SU-DHL-6 (cell line): ENCODE results near the gene KLF1.

ENCODE experiments used
- H2AFZ ChIP-seq: fragments of 200-600 bp; sonication (generic); 2 replicates; pipeline ENCODE4 v1.6.1; 2014; ENCODE audit warnings: low read depth, mild to moderate bottlenecking, moderate library complexity, mixed read lengths, antibody characterized with exemption, low read length; ENCODE audit not compliant: severe bottlenecking
- H3F3A ChIP-seq: fragments of 200-600 bp; shearing (Covaris generic); 2 replicates; pipeline ENCODE4 v1.6.0; 2016; ENCODE audit warnings: antibody characterized with exemption, mild to moderate bottlenecking; ENCODE audit not compliant: insufficient read depth
- H3K27ac ChIP-seq: fragments of 200-600 bp; sonication (generic); 2 replicates; pipeline ENCODE4 v1.5.1; 2016; ENCODE audit warnings: low read depth, mild to moderate bottlenecking, low read length, moderate library complexity, mixed read lengths
- H3K27me3 ChIP-seq: fragments of 200-600 bp; sonication (generic), shearing (Covaris generic); 2 replicates; pipeline ENCODE4 v1.6.0; 2014; ENCODE audit warnings: mild to moderate bottlenecking, low read length
- H3K36me3 ChIP-seq: fragments of 200-600 bp; sonication (generic); 2 replicates; pipeline ENCODE4 v1.6.1; 2014; ENCODE audit warnings: mild to moderate bottlenecking, low read length, mixed read lengths
- H3K4me2 ChIP-seq: fragments of 300-600, 200-600 bp; shearing (Covaris generic), sonication (generic); 2 replicates; pipeline ENCODE4 v1.6.0; 2014; ENCODE audit warnings: low read length, low read depth, mild to moderate bottlenecking; ENCODE audit not compliant: poor library complexity, severe bottlenecking
- H3K4me3 ChIP-seq: fragments of 200-600 bp; sonication (generic); 2 replicates; pipeline ENCODE4 v1.5.1; 2014; ENCODE audit warnings: antibody characterized with exemption, low read length, mild to moderate bottlenecking, mixed read lengths; ENCODE audit not compliant: insufficient read depth, poor library complexity, severe bottlenecking
- H3K79me2 ChIP-seq: fragments of 200-600 bp; sonication (generic); 2 replicates; pipeline ENCODE4 v1.6.1; 2014; ENCODE audit warnings: mild to moderate bottlenecking, low read length, moderate library complexity; ENCODE audit not compliant: insufficient read depth
- H3K9ac ChIP-seq: fragments of 200-600 bp; sonication (generic); 2 replicates; pipeline ENCODE4 v1.7.0; 2014; ENCODE audit warnings: mild to moderate bottlenecking, low read length
- H3K9me2 ChIP-seq: fragments of 200-600 bp; sonication (generic); replicated peaks from 2 replicates; pipeline ENCODE4 v1.6.1; 2014; ENCODE audit warnings: low read length; ENCODE audit not compliant: insufficient read depth
- H3K9me3 ChIP-seq: fragments of 200-600 bp; sonication (generic); 2 replicates; pipeline ENCODE4 v1.6.1; 2014; ENCODE audit warnings: low read length, mixed read lengths; ENCODE audit not compliant: insufficient read depth
- H4K20me1 ChIP-seq: fragments of 200-600 bp; sonication (generic); 2 replicates; pipeline ENCODE4 v1.6.1; 2014; ENCODE audit warnings: low read depth, mild to moderate bottlenecking, antibody characterized with exemption, low read length, moderate library complexity, mixed read lengths
- EZH2phosphoT487 ChIP-seq: fragments of 200-600 bp; sonication (generic), shearing (Covaris generic); conservative IDR thresholded peaks from 2 replicates; pipeline ENCODE4 v1.6.1; 2018; ENCODE audit warnings: mild to moderate bottlenecking, antibody characterized with exemption, low read length, moderate library complexity, mixed read lengths
- TF ChIP-seq, protein P1 (sequence below): fragments of 200-600 bp; sonication (generic); IDR thresholded peaks from one replicate; pipeline ENCODE4 v1.5.1; 2017; ENCODE audit warnings: antibody characterized with exemption, mild to moderate bottlenecking, low read length, moderate library complexity; ENCODE audit not compliant: insufficient read depth, poor library complexity, severe bottlenecking

KLF1 gene

DNA sequence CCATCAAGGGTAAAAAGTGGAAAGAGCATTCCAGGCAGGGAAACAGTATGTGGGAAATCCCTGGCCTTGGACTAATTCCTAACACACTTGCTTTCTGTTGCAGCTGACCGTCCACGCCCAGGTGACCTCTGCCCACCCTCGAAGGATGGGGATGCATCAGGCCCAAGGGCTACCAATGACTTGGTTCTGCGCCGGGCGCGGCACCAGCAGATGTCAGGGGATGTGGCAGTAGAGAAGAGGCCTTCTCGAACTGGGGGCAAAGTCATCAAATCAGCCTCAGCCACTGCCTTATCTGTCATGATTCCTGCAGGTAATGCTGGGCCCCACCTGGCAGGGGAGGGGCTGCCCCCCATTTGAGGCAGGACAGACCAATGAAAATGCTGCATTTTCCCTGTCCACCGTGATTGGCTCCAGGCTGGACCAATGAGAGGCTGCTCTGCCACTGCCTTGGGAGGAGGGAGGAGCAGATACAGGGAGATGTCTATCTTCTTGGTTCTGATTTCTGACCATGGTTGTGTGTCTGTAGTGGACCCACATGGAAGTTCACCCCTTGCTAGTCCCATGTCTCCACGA is 18.4 kb downstream of the KLF1 start:
- no peaks in the 10 kb centered on the region for H3K36me3 ChIP-seq
- H3K4me3 ChIP-seq: no peak overlapping the region
- no peak overlapping the region for H3K4me2 ChIP-seq
- no peak overlapping the region for H3K9ac ChIP-seq
- no peak for TF ChIP-seq EZH2phosphoT487
- no peaks in the 10 kb centered on the region for H4K20me1 ChIP-seq
- H3K79me2 ChIP-seq: no peaks in the 10 kb centered on the region
- no peaks in the 10 kb centered on the region for H3K27me3 ChIP-seq
- H3K9me2 ChIP-seq: no peaks in the 10 kb centered on the region
- H3K27ac ChIP-seq: no peak overlapping the region
- H3F3A ChIP-seq: peaks cover 5% of the 10 kb centered on the region; the same call in 1 of the 2 replicates
- no peak overlapping the region for H2AFZ ChIP-seq
- no peaks in the 10 kb centered on the region for H3K9me3 ChIP-seq

DNA sequence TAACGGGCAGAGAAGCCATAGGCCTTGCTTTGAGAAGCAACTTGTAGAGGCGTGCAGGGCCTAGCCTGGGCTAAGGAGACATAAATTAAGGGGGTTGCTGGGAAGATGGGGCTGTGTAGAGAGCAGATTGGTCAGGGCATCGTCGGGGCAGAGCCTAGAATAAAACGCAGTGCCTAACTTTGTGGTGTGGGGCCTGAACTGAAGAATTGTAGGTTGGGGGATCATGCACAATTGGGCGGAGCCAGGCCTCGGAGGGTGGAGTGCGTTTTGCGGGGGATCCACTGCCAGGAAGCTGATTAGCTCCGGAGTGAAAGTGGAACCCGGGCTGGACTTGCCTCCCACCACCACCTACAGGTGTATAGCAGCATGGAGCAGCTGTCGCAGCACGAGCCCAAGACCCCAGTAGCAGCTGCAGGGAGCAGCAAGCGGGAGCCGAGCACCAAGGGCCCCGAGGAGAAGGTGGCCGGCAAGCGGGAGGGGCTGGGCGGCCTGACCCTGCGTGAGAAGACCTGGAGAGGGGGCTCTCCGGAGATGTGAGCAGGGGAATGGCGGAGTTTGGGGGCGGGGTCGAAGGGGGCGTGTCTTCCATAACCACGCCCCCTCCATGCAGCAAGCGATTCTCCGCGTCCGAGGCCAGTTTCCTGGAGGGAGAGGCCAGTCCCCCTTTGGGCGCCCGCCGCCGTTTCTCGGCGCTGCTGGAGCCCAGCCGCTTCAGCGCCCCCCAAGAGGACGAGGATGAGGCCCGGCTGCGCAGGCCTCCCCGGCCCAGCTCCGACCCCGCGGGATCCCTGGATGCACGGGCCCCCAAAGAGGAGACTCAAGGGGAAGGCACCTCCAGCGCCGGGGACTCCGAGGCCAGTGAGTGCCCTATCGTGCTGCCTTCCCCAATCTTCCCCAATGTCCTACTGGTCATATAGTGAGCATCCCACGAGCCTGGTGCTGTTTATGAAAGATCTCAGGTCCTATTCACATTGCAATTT is 19.6 kb downstream of the KLF1 start:
- Histone ChIP-seq H3K9me2 (no peaks in the 10 kb centered on the region), H3K27me3 (no peaks in the 10 kb centered on the region), H3K9me3 (no peaks in the 10 kb centered on the region), H3K4me3 (no peak overlapping the region), H4K20me1 (no peaks in the 10 kb centered on the region), H3K4me2 (peak overlapping the region; percentile 13), H3K9ac (no peak overlapping the region), H3K36me3 (no peaks in the 10 kb centered on the region), H3K79me2 (no peaks in the 10 kb centered on the region), H3F3A (peaks cover 5% of the 10 kb centered on the region; the same call in 1 of the 2 replicates), H3K27ac (no peak overlapping the region), H2AFZ (no peak overlapping the region)
- TF ChIP-seq, protein P1, sequence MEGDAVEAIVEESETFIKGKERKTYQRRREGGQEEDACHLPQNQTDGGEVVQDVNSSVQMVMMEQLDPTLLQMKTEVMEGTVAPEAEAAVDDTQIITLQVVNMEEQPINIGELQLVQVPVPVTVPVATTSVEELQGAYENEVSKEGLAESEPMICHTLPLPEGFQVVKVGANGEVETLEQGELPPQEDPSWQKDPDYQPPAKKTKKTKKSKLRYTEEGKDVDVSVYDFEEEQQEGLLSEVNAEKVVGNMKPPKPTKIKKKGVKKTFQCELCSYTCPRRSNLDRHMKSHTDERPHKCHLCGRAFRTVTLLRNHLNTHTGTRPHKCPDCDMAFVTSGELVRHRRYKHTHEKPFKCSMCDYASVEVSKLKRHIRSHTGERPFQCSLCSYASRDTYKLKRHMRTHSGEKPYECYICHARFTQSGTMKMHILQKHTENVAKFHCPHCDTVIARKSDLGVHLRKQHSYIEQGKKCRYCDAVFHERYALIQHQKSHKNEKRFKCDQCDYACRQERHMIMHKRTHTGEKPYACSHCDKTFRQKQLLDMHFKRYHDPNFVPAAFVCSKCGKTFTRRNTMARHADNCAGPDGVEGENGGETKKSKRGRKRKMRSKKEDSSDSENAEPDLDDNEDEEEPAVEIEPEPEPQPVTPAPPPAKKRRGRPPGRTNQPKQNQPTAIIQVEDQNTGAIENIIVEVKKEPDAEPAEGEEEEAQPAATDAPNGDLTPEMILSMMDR: no peak
- TF ChIP-seq EZH2phosphoT487: no peak

DNA sequence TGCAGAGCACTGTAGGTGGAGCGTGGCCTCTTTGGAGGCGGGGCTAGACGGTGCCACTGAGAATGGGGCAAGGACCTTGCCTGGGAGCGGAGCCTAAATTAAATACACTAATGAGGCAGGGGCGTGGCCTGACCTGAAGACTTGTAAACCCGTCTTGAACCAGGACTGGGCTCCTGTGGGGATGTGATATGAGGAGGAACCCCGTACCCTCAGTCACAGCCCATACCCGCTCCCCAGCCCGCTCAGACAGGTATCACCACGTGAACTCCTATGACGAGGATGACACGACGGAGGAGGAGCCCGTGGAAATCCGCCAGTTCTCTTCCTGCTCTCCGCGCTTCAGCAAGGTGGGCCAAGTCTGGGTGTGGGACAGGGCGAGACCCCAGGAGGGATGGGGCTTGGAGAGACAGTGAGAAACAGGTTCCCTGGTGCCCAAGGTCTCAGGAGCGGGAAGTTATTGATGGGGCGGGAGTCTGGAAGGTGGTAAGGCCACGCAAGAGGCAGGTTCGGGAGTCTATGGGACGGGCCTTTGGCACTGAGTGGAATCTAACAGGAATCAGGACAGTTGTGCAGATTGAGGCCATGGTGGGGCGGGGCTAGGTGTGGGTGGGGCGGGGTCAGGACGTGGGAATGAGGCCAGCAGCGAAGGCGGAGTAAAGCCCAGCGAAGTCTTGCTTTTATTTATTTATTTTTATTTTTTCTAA is 20.4 kb downstream of the KLF1 start:
- H3F3A ChIP-seq: no peaks in the 10 kb centered on the region
- no peak overlapping the region for H2AFZ ChIP-seq
- no peak overlapping the region for H3K27ac ChIP-seq

More for the DNA sequence above, 20.4 kb downstream of the KLF1 start:
- H3K4me2 ChIP-seq: no peak overlapping the region
- H3K9me3 ChIP-seq: no peaks in the 10 kb centered on the region
- H4K20me1 ChIP-seq: no peaks in the 10 kb centered on the region
- no peaks in the 10 kb centered on the region for H3K79me2 ChIP-seq
- H3K4me3 ChIP-seq: no peak overlapping the region
- H3K36me3 ChIP-seq: no peaks in the 10 kb centered on the region
- H3K27me3 ChIP-seq: no peaks in the 10 kb centered on the region
- no peaks in the 10 kb centered on the region for H3K9me2 ChIP-seq
- TF ChIP-seq, protein P1: no peak
- no peak for TF ChIP-seq EZH2phosphoT487
- no peak overlapping the region for H3K9ac ChIP-seq
